Body of pancreas (tissue), 4 donors: Measurements from ENCODE around the gene USP33. TPM values are rescaled to one million over a fixed set of nuclear protein-coding genes. Genes with fewer than 3 reads are reported as not detected.
"Not testable (repeated sequence)": the region's sequence is repeated elsewhere in the genome, so short reads cannot be mapped to it uniquely, and the experiment has no call there.

Experiments
- ATAC-seq: fragments of 150-250 bp; one replicate; pipeline ENCODE4 v1.9.1; 2016
- DNase-seq, 4 donors: peaks; one replicate each; pipeline ENCODE4 v3.0.0-alpha.2; 2019
- H3K27ac ChIP-seq, 4 donors: fragments of 200-600 bp; sonication (generic); 1 replicate in 3 of 4; 2 replicates in 1 of 4; pipeline versions ENCODE4 v1.5.1 to v1.6.1; 2016 to 2019; ENCODE audit warnings: mild to moderate bottlenecking in 1 of 4, mixed read lengths in 1 of 4, moderate library complexity in 1 of 4
- H3K27me3 ChIP-seq, 2 donors: fragments of 200-600 bp; sonication (generic); one replicate each; pipeline ENCODE4 v1.6.0; 2016; ENCODE audit warnings: mild to moderate bottlenecking in 1 of 2
- H3K36me3 ChIP-seq, 2 donors: fragments of 200-600 bp; sonication (generic); replicated peaks in 1 of 2; 2 replicates each; pipeline ENCODE4 v1.5.1; 2016; ENCODE audit warnings: low read depth in 2 of 2; ENCODE audit not compliant: insufficient read depth in 1 of 2
- H3K4me1 ChIP-seq: fragments of 200-600 bp; sonication (generic); one replicate; pipeline ENCODE4 v1.6.0; 2016
- H3K4me3 ChIP-seq, 2 donors: fragments of 200-600 bp; sonication (generic); 1 replicate in 1 of 2; 2 replicates in 1 of 2; pipeline ENCODE4 v1.5.1; 2016 to 2019
- H3K9me3 ChIP-seq, 3 donors: fragments of 200-600 bp; sonication (generic); 1 replicate in 2 of 3; 2 replicates in 1 of 3; pipeline ENCODE4 v1.5.1; 2016
- POLR2A ChIP-seq, 3 donors: fragments of 450-650 bp; IDR thresholded peaks; one replicate each; pipeline ENCODE4 v1.6.1; 2016; ENCODE audit warnings: antibody characterized with exemption in 3 of 3, mild to moderate bottlenecking in 2 of 3
- WGBS, 2 donors: methylation state at CpG; one replicate each; pipeline ENCODE4 v1.1.5; 2017; 5-methylcytosine and 5-hydroxymethylcytosine counted together
- intact Hi-C: fragments of 100-400 bp; cut with DNase I; formaldehyde crosslinking; loops from one replicate; pipeline ENCODE4 v1.15.1; 2023
- total RNA-seq, 2 donors: library from RNA; depleted of rRNA; stranded (reverse); fragments of >200 nt; gene quantifications; one replicate each; pipeline ENCODE4 v1.1.0, GENCODE V29; 2016
- TF ChIP-seq, protein P1 (sequence below), 7 experiments: fragments of 450-650 bp in 4 of 7; fragments of 200-600 bp in 3 of 7; sonication (generic) in 3 of 7; IDR thresholded peaks; one replicate each; pipeline ENCODE4 v1.5.1; 2016 to 2019; ENCODE audit warnings: antibody characterized with exemption in 7 of 7

USP33 gene
- total RNA-seq, 2 donors from 2014 or later = 53.1 to 65.1 TPM

- peaks cover 3 to 12% of the 10 kb centered on the region in 2 donors for H3K36me3 ChIP-seq
- H3K27me3 ChIP-seq = no peaks in the 10 kb centered on the region
- H3K27ac ChIP-seq = no peak overlapping the region
- H3K4me3 ChIP-seq = no peak overlapping the region
- H3K4me1 ChIP-seq = no peaks in the 10 kb centered on the region
- WGBS, 2 donors = 69 to 72% methylated on average over 2 of the region's 2 CpGs
- DNase-seq = no peak
- TF ChIP-seq, protein P1, sequence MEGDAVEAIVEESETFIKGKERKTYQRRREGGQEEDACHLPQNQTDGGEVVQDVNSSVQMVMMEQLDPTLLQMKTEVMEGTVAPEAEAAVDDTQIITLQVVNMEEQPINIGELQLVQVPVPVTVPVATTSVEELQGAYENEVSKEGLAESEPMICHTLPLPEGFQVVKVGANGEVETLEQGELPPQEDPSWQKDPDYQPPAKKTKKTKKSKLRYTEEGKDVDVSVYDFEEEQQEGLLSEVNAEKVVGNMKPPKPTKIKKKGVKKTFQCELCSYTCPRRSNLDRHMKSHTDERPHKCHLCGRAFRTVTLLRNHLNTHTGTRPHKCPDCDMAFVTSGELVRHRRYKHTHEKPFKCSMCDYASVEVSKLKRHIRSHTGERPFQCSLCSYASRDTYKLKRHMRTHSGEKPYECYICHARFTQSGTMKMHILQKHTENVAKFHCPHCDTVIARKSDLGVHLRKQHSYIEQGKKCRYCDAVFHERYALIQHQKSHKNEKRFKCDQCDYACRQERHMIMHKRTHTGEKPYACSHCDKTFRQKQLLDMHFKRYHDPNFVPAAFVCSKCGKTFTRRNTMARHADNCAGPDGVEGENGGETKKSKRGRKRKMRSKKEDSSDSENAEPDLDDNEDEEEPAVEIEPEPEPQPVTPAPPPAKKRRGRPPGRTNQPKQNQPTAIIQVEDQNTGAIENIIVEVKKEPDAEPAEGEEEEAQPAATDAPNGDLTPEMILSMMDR (IDR thresholded peaks at IDR 0.05) = no peak
- TF ChIP-seq POLR2A (IDR thresholded peaks at IDR 0.05) = no peak
- intact Hi-C loops = no loop called here
- no peak for ATAC-seq
- H3K9me3 ChIP-seq = no peaks in the 10 kb centered on the region
Observed at GRCh38 chr1:77718181-77718580, 41.5 kb downstream of the USP33 start.

DNA sequence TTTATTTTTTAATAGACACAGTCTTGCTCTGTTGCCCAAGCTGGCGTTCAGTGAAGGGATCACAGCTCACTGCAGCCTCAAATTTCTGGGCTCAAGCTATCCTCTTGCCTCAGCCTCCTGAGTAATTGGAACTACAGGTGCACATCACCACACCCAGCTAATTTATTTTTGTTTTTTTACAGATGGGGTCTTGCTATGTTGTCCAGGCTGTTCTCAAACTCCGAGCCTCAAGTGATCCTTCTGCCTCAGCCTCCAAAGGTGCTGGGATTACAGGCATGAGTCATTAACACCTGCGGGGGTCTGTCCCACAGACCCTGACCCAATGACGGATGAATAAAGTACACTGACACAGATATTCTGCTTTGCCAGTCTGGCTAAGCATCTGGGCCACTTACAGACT, 43.6 kb downstream of the USP33 start:
- 93 to 98% methylated on average over 3 to 4 of the region's 4 CpGs for WGBS, 2 donors
- no peak for ATAC-seq
- intact Hi-C loops = no loop called here
- Histone ChIP-seq H3K36me3 (peaks cover 7 to 19% of the 10 kb centered on the region in 2 donors), H3K27ac (no peak overlapping the region), H3K9me3 (no peaks in the 10 kb centered on the region), H3K27me3 (no peaks in the 10 kb centered on the region), H3K4me3 (no peak overlapping the region), H3K4me1 (no peaks in the 10 kb centered on the region)
- no peak for TF ChIP-seq POLR2A (IDR thresholded peaks at IDR 0.05)
- TF ChIP-seq, protein P1 (IDR thresholded peaks at IDR 0.05) = no peak
- no peak for DNase-seq

DNA sequence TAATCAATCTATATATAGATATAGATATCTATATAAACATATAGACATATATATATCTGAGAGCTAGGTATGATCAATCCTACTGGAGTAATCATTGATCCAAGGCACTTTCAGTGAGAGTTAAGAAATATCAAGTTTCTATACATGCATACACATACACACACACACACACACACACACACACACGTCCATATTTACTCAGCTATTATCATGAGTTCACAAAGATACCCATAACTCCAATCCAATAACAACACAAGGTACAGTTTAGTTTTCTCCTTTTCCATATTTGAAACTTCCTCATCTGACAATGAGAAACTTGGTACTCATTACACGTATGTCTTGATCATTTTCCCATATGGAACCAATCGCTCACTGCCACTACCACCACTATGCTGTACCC, 49.9 kb downstream of the USP33 start:
- TF ChIP-seq, protein P1 (IDR thresholded peaks at IDR 0.05) = no peak
- TF ChIP-seq POLR2A (IDR thresholded peaks at IDR 0.05) = no peak
- DNase-seq = no peak
- 81 to 83% methylated on average over 3 of the region's 3 CpGs for WGBS, 2 donors
- ATAC-seq = no peak
- Histone ChIP-seq H3K36me3 (peaks cover 7 to 21% of the 10 kb centered on the region in 2 donors), H3K9me3 (no peaks in the 10 kb centered on the region), H3K4me3 (no peak overlapping the region), H3K27ac (no peak overlapping the region), H3K27me3 (no peaks in the 10 kb centered on the region), H3K4me1 (no peaks in the 10 kb centered on the region)
- intact Hi-C loops = no loop called here

DNA sequence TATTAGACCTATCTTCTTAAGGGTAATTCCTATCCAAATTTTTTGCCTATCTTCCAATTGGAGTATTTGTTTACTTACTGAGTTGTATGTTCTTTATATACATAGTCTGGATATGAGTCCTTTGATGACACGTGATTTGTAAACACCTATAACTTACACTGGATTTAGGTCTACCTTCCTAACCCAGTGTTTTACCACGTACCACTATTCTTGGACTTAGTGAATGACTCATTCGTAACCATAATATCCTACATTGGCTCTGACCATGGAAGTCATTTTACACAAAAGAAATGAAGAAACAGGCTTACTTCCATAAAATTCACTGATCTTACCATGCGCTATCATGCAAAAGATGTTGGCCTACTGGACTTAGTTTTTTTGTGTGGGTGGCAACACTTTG, 53.3 kb downstream of the USP33 start:
- no peak for ATAC-seq

GRCh38 chr1:77704736-77705135, 54.9 kb downstream of the USP33 start:
- peaks cover 0 to 10% of the 10 kb centered on the region in 2 donors for H3K36me3 ChIP-seq
- intact Hi-C loops = no loop called here
- TF ChIP-seq POLR2A (IDR thresholded peaks at IDR 0.05) = no peak
- TF ChIP-seq, protein P1 (IDR thresholded peaks at IDR 0.05) = no peak

More for the DNA sequence above, 53.3 kb downstream of the USP33 start:
- no peaks in the 10 kb centered on the region for H3K27me3 ChIP-seq
- intact Hi-C loops = no loop called here
- H3K27ac ChIP-seq = no peak overlapping the region
- no peak overlapping the region for H3K4me3 ChIP-seq
- WGBS, 2 donors = 90 to 94% methylated on average over 4 of the region's 4 CpGs
- no peak for DNase-seq
- H3K4me1 ChIP-seq = no peaks in the 10 kb centered on the region
- H3K9me3 ChIP-seq = no peaks in the 10 kb centered on the region
- no peak for TF ChIP-seq POLR2A (IDR thresholded peaks at IDR 0.05)
- TF ChIP-seq, protein P1 (IDR thresholded peaks at IDR 0.05) = no peak
- peaks cover 6 to 11% of the 10 kb centered on the region in 2 donors for H3K36me3 ChIP-seq

GRCh38 chr1:77699673-77700072, 60.0 kb downstream of the USP33 start:
- 96 to 100% methylated on average over 1 of the region's 1 CpG for WGBS, 2 donors
- H3K9me3 ChIP-seq, H3K27me3 ChIP-seq, DNase-seq, H3K27ac ChIP-seq, H3K4me1 ChIP-seq, H3K4me3 ChIP-seq, H3K36me3 ChIP-seq, ATAC-seq, intact Hi-C loops: not testable (repeated sequence)

More at GRCh38 chr1:77704736-77705135, 54.9 kb downstream of the USP33 start:
- H3K27ac ChIP-seq = no peak overlapping the region
- no peak overlapping the region for H3K4me3 ChIP-seq
- DNase-seq (no peak), ATAC-seq (no peak)
- H3K27me3 ChIP-seq = no peaks in the 10 kb centered on the region
- no peaks in the 10 kb centered on the region for H3K4me1 ChIP-seq
- 62 to 77% methylated on average over 2 of the region's 2 CpGs for WGBS, 2 donors
- no peaks in the 10 kb centered on the region for H3K9me3 ChIP-seq
